ENCODE results near the gene ILKAP. TPM values are rescaled to one million over a fixed set of nuclear protein-coding genes. Genes with fewer than 3 reads are reported as not detected.

Gene ILKAP
- total and polyA plus RNA-seq, 2 of the 4 experiments (the other 2 are of a cell fraction), result 13.3 to 44.2 TPM

DNA sequence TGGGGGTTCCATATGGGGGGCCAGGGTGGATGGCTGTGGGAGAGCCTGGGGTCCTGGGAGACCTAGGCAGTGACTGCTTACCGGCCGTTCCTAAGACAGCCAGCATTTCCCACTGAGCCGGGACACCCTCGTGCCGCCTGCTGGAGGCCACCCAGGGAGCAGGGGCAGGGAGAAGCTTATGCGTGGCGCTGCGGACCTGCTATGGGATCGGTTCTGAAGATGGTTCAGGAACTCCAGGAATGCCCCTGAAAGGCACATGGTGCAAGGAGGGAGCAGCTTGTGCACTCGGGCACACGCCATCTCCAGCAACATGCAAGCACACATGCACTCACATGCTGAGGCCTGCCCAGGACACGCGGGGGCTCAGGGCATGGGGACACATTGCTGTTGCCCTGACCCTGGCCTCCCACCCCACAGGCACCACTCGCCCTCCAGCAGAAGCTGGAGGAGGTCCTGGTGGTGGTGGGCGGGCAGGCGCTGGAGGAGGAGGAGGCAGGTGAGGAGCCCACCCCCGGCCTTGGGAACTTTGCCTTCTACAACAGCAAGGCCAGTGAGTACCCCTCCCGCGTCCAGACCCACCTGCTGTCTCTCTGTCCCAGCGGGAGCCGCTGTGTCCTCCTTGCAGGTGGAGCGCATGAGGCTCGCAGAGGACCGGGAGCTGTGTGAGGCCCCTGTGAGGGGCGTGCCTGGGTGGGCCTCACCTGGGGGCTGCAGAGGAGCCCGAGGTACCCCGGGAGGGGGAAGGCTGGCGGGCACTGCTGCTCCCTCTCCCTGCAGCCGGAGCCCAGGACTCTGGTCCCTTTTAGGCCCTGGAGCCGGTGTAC is 60.9 kb downstream of the ILKAP start:
- ChIA-PET CTCF (interaction anchor here (0.9 kb wide), 1 partner anchor 27 kb away, joined by 3 read pairs; no protein-coding TSS in a partner anchor), POLR2A (ENCODE audit: unreplicated experiment) (no interaction called here)
- Histone ChIP-seq H3K18ac (ENCODE audit: low read depth, low read length) (no peak overlapping the region), H3K4me2 (ENCODE audit: low read depth, low read length) (no peak overlapping the region), H4K91ac (ENCODE audit: insufficient read depth, low read depth, low read length) (peak overlapping the region; percentile 89), H3K9me3 (ENCODE audit: control insufficient read depth, insufficient read depth, low read length) (no peaks in the 10 kb centered on the region), H3K4me1 (ENCODE audit: control insufficient read depth, insufficient read depth, low read length) (peaks cover 17% of the 10 kb centered on the region), H4K20me1 (ENCODE audit: insufficient read depth, low read length) (no peaks in the 10 kb centered on the region), H2BK15ac (ENCODE audit: low read depth, low read length) (peak overlapping the region; percentile 70; the same call in 2 of the 3 replicates), H2BK20ac (ENCODE audit: low read depth, low read length) (peak overlapping the region; percentile 66), H2AK5ac (ENCODE audit: low read depth, low read length) (peak overlapping the region; percentile 95), H3K36me3 (ENCODE audit: control insufficient read depth, insufficient read depth, low read length) (no peaks in the 10 kb centered on the region), H4K5ac (ENCODE audit: low read depth, low read length) (0 out of 2 replicates have a peak overlapping the region, but pooled peaks have one; percentile 37), H3K56ac (ENCODE audit: extremely low read depth, insufficient read depth, low read length) (no peak overlapping the region), H3K9me1 (ENCODE audit: insufficient read depth, low read length) (0 out of 2 replicates have a peak, but pooled peaks cover 12% of the 10 kb centered on the region), H3K4ac (ENCODE audit: low read depth, low read length) (peak overlapping the region; percentile 92; the same call in 1 of the 2 replicates), H3K23ac (ENCODE audit: low read depth, low read length) (0 out of 2 replicates have a peak overlapping the region, but pooled peaks have one; percentile 38), H2AFZ (replicated peaks; ENCODE audit: low read length, poor library complexity) (peak overlapping the region; percentile 63), H3K79me1 (ENCODE audit: low read depth in 1 of 2, low read length in 2 of 2) (no peaks in the 10 kb centered on the region), H3K9ac (ENCODE audit: low read depth, low read length) (no peak overlapping the region), H3K27me3 (ENCODE audit: control insufficient read depth, insufficient read depth, low read length) (no peaks in the 10 kb centered on the region), H2AK9ac (replicated peaks; ENCODE audit: low read depth, low read length, poor library complexity) (peak overlapping the region; percentile 55), H3K4me3 (ENCODE audit: insufficient read depth, low read depth, low read length) (no peak overlapping the region), H3K27ac (ENCODE audit: insufficient read depth, low read length) (no peak overlapping the region; the same call in 1 of the 2 replicates), H3K14ac (replicated peaks; ENCODE audit: low read depth, low read length) (no peak overlapping the region), H2BK120ac (ENCODE audit: low read depth, low read length) (peak overlapping the region; percentile 95), H4K8ac (ENCODE audit: low read depth in 2 of 2, low read length in 2 of 2) (peak overlapping the region; percentile 5 to 83; a peak in 2 of 4 replicates), H2BK5ac (ENCODE audit: low read depth, low read length, poor library complexity, severe bottlenecking) (no peak overlapping the region)
- DNase-seq (no peak), ATAC-seq (ENCODE audit: low read depth) (no peak)
- BruUV-seq (replicated peaks), result no TSS peak
- in situ Hi-C loops (cut with MboI; ENCODE audit: low sequenced_read_pairs) (no loop called here), intact Hi-C loops (cut with micrococcal nuclease) (no loop called here), dilution Hi-C loops (cut with HindIII; ENCODE audit: low sequenced_read_pairs, unreplicated experiment) (no loop called here)
- 78% methylated on average over 13 of the region's 30 CpGs; no CpG with 5 or more reads in 1 of the 2 experiments for WGBS, 2 experiments (ENCODE audit: extremely low coverage in 2 of 2, insufficient read length in 1 of 2)
- no peak for TF ChIP-seq NFE2L2 (IDR thresholded peaks at IDR 0.05; ENCODE audit: low read depth, low read length)
- no peak for TF ChIP-seq RCOR1 (IDR thresholded peaks at IDR 0.05; ENCODE audit: insufficient replicate concordance, low read length)
- no peak for TF ChIP-seq CEBPB (IDR thresholded peaks at IDR 0.05; ENCODE audit: low read depth, low read length)
- TF ChIP-seq MXI1 (IDR thresholded peaks at IDR 0.05; ENCODE audit: borderline replicate concordance, low read depth, low read length), result no peak
- TF ChIP-seq POLR2A (IDR thresholded peaks at IDR 0.05; ENCODE audit: low read depth, low read length), result no peak
- TF ChIP-seq, protein P1, sequence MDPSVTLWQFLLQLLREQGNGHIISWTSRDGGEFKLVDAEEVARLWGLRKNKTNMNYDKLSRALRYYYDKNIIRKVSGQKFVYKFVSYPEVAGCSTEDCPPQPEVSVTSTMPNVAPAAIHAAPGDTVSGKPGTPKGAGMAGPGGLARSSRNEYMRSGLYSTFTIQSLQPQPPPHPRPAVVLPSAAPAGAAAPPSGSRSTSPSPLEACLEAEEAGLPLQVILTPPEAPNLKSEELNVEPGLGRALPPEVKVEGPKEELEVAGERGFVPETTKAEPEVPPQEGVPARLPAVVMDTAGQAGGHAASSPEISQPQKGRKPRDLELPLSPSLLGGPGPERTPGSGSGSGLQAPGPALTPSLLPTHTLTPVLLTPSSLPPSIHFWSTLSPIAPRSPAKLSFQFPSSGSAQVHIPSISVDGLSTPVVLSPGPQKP (IDR thresholded peaks at IDR 0.05; ENCODE audit: borderline replicate concordance, low read depth, low read length), result no peak
- TF ChIP-seq, protein P2, sequence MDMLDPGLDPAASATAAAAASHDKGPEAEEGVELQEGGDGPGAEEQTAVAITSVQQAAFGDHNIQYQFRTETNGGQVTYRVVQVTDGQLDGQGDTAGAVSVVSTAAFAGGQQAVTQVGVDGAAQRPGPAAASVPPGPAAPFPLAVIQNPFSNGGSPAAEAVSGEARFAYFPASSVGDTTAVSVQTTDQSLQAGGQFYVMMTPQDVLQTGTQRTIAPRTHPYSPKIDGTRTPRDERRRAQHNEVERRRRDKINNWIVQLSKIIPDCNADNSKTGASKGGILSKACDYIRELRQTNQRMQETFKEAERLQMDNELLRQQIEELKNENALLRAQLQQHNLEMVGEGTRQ (IDR thresholded peaks at IDR 0.05; ENCODE audit: low read depth, low read length), result no peak
- TF ChIP-seq RAD21 (IDR thresholded peaks at IDR 0.05; ENCODE audit: low read length), result no peak
- no peak for TF ChIP-seq FOS (IDR thresholded peaks at IDR 0.05; ENCODE audit: low read depth, low read length)
- TF ChIP-seq BHLHE40 (IDR thresholded peaks at IDR 0.05; ENCODE audit: low read depth, low read length), result no peak
- no peak for TF ChIP-seq CHD1 (IDR thresholded peaks at IDR 0.05; ENCODE audit: low read depth, low read length)
- no peak for TF ChIP-seq MAFK (IDR thresholded peaks at IDR 0.05; ENCODE audit: low read depth, low read length)
